Activated CD8-positive, alpha-beta memory T cell treated with anti-CD3 and anti-CD28 coated beads for 4 hours (primary cell): Measurements from ENCODE around the gene EEF2KMT.
"Not testable (repeated sequence)": the region's sequence is repeated elsewhere in the genome, so short reads cannot be mapped to it uniquely, and the experiment has no call there.

Experiments used
- DNase-seq, 2 donors: peaks; one replicate each; pipeline ENCODE4 v3.0.0-alpha.2; 2020; ENCODE audit warnings: low read depth in 2 of 2

EEF2KMT gene

DNA sequence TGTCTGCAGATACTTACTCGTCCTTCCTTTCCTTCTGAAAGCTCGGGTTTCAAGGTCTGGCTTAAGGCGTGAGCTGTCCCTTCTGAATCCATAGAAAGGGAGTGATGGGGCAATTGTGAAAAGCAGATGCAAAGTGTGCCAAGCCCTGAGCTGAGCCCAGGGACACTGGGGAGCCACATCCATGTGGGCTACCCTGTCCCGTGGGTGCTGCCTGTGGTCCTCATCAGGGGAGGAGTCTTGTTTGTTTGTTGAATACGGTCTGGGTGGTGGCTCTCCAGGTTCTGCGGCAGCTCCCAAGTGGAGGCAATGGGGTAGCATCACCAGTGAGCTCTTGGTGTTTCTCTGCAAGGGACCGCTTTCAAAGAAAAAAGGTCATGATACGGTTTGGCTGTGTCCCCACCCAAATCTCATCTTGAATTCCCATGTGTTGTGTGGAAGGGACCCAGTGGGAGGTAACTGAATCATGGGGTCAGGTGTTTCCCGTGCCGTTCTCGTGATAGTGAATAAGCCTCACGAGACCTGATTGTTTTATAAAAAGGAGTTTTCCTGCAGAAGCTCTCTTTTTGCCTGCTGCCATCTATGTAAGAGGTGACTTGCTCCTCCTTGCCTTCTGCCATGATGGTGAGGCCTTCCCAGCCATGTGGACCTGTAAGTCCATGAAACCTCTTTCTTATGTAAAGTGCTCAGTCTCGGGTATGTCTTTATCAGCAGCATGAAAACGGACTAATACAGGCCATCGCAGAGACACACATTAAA, 27.0 kb downstream of the EEF2KMT start:
- no peak for DNase-seq

DNA sequence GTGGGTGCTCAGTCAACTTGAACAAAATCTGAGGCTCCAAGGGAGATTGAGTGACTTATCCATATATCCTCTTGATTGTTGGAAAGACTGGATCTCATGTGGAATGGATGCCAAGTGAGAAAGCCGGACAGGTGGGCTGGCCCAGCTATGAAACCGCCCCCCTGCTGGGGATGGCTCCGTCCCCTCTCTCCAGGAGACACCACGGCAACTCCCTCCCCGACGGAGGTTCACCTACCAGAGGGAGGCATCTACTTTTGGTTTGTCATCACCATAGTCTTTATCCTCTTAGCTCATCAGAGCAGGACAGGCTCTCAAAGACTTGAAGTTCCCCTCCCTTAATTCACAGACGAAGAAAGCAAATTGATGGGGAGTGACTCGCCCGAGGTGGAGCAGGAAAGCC, 27.7 kb downstream of the EEF2KMT start:
- DNase-seq = no peak

DNA sequence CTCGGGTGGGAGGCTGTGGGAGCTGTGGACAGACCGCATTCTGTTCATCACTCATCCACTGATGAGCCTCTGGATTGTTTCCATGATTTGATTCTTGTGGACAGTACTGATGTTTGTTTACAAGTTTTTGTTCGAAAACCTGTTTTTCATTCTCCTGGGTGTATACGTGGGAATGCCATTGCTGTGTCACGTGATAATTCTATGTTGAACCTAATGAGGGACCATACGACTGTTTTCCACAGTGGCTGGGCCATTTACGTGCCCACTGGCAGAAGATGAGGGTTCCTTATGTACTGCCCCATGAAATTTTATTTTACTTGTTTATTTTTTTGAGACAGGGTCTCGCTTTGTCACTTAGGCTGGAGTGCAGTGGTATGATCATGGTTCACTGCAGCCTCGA, 28.5 kb downstream of the EEF2KMT start:
- DNase-seq = no peak

DNA sequence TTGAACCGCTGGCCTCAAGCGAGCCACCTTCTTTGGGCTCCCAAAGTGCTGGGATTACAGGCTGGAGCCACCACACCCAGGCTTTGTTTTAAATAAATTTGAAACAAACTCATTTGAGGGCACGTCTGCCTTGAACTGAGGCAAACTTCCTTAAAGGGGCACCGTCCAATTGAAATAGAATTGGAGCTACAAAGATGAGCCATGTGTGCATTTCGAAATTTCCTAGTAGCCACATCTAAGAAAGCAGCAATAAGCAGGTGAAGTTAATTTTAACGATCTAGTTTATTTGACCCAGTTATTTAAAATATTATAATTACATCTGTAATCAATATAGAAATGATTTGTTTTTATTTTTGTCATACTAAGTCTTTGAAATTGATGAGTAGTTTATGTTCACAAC, 31.1 kb downstream of the EEF2KMT start:
- no peak for DNase-seq

DNA sequence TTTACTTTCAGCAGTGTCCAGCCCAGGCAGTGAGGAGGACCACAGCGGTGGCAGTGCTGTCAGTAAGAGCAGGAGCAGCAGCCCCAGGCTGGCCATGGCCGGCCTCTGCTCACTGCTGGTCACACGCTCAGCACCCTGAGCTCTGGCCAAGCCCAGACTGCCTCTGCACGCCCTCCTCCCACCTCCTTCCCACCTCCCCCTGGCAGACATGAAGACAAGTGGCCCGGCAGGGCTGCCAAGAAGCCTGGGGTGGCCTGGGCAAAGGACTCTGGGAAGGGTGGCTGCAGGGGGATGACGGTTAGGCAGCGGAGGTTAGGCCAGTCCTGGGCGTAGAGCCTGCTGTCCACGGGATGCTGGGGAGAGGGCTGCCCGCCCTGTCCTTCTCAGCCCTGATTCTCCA, 31.8 kb downstream of the EEF2KMT start, which contains the start of gene C16orf89:
Gene C16orf89 (minus strand): TSS at position 144 of the 400 bp plus-strand sequence. CDS start 48 bp downstream, at position 96.
- no peak for DNase-seq

DNA sequence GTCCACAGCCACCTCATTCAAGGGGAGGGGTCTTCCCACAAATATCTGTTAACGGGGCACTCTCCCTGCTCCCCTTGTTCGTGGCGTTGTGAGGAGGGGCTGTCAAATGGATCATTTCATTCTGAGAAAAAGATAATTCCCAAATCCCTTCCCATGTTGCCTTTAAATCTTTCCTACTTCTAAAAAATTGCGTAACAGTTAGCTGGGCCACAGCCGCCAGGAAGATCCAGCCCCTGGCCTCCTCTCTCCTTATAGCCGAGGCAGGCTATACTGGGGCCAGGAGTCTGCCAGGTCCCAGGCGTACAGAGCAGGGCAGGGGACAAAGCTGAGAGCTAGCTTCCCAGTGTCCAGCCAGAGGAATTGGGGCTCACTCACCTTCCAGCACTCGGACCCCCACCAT, 32.3 kb downstream of the EEF2KMT start:
- no peak for DNase-seq

DNA sequence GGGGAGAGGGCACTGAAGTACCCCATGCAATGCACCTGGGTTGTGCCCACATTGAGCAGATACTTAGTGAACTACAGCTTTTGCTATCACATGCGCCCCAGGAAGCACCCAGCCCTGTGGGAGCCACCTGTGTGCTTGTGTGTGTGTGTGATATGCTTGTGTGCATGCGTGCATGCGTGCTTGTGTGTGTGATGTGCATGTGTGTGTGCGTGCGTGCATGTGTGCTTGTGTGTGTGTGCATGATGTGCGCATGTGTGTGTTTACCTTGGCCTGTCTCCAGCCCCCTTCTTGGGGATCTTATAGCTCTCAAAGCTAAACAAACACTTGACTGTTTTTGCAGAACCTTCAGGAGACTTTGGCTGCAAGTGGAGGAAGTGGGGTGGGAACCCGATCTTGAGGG, 32.7 kb downstream of the EEF2KMT start:
- no peak for DNase-seq

DNA sequence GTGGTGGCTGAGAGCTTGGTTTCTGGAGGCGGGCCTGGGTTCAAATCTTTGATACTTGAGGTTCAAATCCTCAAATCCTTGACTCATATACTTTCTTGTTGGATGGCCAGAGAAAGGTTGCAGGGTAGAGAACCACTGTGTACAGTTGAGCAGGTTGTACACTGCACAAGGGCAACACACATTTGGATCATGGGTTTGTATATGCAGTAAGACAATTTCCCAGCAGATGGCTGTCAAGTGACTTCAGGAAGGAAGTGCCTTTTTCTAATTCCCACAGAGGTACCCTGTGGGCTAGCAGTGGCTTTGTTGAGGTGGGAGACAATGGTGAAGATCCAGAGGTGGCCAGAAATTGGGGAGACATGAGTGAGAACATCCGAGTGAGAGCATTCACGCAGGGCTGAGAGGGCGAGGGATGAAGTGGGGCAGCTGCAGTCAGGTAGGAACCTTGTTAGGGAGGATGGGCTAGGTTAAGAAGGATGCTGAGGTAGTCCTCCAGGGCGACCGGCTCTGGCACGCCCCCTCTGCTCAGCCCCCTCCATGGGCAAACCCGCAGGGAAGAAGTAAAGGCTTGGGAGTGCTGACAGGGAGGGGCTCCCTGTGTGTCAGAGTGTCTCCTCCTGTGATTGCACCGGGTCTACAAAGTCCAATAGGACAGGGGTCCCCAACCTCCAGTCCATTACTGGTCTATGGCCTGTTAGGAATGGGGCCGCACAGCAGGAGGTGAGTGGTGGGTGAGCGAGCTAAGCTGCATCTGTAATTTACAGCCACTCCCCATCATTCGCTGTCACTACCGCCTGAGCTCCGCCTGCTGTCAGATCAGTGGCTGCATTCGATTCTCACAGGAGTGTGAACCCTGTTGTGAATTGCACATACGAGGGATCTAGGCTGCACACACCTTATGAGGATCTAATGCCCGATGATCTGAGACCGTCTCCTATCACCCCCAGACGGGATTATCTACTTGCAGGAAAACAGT, 34.5 kb downstream of the EEF2KMT start:
- no peak for DNase-seq

DNA sequence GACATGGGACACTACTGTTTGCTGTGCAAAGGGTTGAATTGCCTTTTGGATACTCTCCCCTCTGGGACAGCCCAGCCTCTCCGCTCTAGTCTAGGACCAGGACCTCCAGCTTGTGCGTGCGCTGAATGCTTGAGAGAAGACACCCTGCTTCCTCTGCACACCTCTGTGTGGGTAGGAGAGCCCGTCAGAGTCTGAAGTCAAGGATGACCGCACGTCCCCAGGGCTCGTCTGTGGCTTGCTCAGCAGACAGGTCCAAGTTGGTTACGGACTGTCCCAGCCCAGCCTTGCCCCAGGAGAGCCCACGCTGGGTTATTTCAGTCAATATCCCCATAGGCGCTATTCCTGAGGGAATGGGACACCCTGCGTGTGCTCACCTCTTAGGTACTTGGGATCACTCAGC, 35.5 kb downstream of the EEF2KMT start:
- DNase-seq = no peak

DNA sequence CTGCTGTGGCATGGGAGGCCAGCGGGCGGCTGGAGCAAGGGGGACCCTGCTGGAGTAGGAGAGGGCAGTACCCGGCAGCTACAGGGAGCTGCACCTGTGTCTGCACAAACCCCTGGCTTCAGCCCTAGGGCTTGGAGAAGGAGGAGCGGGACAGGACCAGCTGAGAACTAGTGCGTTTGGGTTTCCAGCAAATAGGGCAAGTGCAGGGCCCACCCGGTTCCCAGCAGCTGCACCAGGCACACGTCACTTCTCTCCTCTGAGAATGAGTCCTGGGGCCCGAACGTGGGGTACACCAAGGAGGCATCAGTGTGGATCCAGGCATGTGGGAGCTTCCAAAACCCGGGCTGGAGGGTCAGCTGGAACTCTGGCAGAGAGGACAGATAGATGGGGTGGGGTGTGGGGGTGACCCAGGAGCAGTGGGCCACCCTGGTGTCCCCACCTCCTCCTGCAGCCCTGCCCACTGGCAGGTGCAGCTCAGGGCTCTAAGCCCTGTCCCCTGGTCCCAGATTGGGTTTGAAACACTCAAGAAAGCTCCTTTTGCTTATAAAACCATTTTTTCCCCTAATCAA, 37.4 kb downstream of the EEF2KMT start:
- no peak for DNase-seq

DNA sequence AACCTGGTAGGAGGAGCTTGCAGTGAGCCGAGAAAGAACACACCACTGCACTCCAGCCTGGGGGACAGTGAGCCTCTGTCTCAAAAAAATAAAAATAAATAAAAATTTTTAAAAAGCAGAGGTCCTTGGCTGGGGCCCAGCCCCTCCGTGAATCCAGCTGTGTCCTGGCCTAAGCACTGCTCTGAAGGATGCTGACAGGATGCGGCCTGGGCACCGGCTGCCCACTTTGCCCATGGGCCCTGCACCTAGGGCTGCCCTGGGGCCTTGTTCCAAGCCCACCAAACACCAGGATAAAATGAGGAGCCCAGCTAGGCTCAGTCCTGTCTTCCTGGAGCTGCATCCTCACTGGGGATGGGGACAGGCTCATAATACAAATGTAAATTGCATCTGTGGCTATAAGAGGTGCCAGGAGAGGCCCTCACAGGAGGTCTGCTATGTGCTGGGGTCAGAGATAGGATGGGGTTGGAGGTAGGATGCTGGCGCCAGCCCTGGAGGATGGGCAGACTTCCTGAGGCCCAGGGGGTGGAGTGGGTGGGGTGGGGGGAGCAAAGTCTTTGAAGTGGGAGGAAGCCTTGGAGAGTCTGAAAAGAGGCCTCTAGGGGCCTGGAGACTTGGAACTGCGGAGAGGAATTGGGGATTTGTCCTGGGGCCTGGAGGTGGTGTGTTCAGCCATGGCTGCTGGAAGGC, 38.1 kb downstream of the EEF2KMT start:
- no peak for DNase-seq

DNA sequence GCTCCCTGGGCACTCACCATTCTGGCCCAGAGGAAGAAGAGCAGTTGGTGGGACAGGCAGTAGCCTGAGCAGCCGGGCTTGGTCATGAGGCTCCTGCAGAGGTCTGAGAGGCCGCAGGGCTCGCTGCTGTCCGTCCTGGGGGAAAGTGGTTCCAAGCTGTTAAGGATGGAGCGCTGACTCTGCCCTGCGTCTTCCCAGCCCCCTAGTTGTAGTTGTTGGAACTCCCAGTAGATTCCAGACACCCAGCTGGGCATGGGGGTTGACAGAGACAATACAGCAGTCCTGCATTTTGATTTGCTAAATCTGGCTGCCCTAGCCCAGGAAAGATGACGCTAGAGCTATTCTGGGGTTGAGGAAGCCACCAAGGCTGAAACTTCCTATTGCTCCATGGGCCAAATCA, 39.1 kb downstream of the EEF2KMT start:
- no peak for DNase-seq

DNA sequence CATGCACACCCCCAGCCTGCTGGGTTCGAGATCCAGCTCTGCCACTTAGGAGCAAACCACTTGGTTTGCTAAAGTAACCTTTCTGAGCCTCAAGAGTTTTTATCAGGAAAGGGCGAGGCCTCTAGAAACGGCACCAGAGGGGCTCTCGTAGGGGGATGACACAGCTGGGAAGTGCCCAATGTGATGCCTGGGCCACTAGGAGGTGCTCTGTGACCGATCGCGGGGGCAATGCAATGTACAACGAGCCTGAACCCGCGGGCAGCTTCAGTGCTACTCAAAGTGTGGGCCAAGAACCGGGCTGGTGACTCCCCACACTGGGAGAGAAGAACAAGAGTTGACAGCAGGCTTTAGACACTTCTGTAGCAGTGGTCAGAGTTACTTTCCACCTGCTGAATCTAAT, 41.2 kb downstream of the EEF2KMT start:
- peak in 1 of 2 donors; percentile 14 for DNase-seq

DNA sequence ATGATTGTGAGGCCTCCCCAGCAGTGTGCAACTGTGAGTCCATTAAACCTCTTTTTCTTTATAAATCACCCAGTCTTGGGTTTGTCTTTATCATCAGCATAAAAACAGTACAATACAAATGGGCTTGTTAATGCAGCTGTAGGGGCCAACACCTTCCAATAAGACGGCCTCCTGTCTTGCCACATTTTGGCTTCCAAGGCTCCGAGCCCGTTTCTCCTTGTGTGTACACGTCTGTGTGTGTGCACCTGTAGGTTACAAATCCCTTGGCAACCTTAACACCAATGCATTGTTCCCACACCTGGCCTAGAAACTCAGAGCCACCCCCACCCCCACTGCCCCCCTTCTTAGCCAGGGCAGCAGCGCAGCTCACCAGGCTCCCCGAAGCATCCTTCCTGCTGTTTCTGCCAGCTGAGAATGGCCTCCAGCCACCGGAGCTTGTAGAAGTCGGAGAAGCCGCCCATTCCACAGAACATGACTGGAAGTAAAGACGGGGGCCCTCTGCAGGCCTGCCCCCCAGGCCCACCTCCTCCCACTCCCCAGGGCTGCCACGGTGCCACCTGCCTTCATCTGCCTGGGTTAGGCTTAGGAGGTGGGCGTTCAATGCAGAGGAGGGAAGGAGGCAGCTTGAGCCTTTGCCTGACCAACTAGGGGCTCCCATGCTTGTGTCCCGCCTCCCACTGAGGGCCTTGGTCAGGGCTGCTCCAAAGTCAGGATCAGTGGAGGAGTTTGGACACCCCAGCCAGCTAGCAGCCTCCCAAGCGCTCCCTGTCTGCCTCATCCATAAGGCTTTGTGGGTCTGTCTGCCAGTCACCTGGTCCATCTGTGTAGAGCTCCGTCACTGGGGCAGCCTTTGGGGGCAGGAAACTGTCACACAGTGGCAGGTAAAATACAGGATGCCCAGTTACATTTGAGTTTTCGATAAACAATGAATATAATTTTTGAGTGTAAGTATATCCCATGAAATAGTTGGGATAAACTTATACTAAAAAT, 42.4 kb downstream of the EEF2KMT start:
- no peak for DNase-seq

DNA sequence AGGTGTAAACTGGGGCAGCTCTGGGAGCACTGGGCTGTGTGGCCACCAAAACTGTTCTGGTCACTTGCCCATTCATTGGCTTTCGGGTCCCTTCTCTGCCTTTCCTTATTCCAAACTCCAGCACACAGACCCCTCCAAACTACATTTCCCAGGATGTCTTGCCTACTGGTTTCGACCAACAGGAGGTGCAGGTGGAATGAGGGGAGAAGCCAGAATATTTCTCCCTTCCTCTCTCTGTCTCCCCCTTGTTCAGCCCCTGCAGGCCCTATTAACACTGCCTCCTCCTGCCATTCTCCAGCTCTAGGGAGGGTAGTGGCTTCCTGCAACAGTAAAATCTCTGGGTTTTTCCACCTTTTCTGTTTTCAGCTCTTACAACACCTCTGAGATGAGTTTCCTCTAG, 50.7 kb downstream of the EEF2KMT start:
- no peak for DNase-seq

DNA sequence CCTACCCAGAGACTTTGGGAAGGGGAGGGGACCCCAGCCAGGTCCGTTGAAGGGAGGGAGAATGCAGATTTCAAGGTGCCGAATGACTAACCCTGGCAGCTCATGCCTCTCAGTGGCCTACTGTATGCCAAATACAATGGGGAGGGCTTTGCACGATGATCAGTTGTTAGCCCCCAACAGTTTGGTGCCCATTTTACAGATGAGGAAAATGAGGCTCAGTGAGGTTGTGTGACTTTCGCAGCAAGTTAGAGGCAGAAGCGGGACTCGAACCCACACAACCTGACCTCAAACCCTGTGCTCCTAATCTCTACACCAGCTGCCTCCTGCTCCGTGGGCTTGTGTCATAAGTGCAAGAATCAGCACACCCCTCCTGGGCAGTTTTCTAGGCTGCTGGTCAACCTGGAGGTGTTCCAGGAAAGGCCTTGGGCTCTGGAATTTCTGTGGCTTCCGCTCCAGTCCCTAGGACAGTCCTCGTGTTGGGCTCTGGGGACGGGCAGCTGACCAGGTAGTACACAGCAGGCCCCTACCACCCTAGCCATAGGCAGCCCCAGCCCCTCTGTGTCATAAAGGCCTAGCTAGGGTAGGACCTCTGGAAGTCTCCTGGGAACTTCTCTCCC, 52.0 kb downstream of the EEF2KMT start:
- DNase-seq = no peak

DNA sequence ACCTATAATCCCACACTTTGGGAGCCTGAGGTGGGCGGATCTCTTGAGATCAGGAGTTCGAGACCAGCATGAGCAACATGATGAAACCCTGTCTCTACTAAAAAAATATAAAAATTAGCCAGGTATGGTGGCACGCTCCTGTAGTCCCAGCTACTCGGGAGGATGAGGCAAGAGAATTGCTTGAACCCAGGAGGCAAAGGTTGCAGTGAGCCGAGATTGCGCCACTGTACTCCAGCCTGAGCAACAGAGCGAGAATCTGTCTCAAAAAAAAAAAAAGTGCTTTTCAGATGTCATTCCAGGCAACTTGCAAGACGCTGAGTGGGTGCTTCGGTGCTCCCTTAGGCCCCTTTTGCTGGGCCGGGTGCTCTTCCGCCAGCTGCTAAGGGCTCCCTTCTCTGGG, 53.0 kb downstream of the EEF2KMT start:
- DNase-seq = not testable (repeated sequence)

DNA sequence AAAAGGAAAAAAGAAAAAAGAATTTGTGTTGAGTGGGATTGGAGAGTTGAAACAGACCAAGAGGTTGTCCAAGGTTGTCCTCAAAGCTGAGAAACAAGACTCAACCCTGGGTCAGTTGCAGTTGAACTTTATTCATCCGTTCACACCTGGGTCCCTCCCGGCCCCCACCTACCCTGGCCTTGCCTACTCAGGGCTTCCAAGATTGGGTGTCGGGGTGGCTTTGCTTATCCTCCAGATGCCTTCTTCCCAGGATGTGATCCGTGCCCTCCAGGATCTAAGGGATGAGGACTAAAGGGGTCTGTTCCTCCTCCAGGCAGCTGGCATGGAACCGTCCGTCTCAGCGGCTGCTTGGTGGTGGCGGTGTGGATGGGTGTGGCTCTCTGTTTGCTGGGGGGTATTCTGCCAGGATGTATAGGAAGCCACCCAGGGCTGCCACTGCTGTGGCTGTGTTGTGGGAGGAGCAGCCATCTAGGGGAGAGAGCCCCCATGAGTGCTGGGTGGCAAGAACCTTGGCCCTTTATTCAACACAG, 53.5 kb downstream of the EEF2KMT start:
- no peak for DNase-seq

DNA sequence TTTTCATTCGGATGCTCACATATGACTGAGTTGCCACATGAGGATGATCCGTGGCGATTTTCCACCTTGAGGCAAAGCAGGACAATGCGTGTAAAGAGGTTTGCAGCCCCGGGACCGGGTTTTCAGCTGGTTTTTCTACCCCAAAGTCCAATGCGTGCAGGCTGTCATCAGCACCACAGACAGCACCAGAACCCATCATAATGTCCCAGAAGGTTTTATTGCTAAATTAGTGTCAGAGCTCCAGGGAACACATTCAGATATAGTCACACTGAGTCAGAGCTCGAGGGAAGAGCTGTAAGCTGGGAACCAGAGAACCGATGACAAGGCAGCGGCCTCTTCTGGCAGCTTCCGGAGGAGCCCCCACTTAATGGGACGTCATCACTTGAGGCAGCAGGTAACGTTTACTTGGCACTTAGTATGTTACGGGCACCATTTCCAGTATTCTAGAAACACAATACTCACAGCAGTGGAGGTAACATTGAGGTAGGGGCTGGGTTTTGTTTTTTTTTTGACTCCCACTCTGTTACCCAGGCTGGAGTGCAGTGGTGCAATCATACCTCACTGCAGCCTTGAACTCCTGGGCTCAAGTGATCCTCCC, 54.9 kb downstream of the EEF2KMT start:
- DNase-seq = no peak
